HCT116 (cell line): Measurements from ENCODE around the gene COX4I2. TPM values are rescaled to one million over a fixed set of nuclear protein-coding genes. Genes with fewer than 3 reads are reported as not detected.

ENCODE experiments used
- ATAC-seq: fragments of 200-7000 bp; cut with Tn5 transposase; 2 replicates; pipeline ENCODE4 v1.9.1; 2020; ENCODE audit warnings: mild to moderate bottlenecking, moderate library complexity
- BruUV-seq: library from RNA; stranded (reverse); fragments of 400-500 nt; replicated peaks from 2 replicates; lab custom pipeline; 2021; lab: Mats Ljungman, UMichigan
- CTCF ChIA-PET: fragments of 300-600 bp; sonication (Branson Sonifier 250); formaldehyde crosslinking; loops from one replicate; lab custom pipeline; 2021; ENCODE audit warnings: antibody characterized with exemption; lab: Charles Lee
- POLR2A ChIA-PET: fragments of 300-600, 350-600 bp; sonication (Branson Sonifier 250); formaldehyde crosslinking; loops from one replicate; lab custom pipeline; 2021; ENCODE audit warnings: antibody characterized with exemption; lab: Charles Lee
- RAD21 ChIA-PET, 2 experiments: fragments of 300-600 bp; sonication (Branson Sonifier 250); formaldehyde crosslinking; loops; one replicate each; lab custom pipeline; 2023; ENCODE audit warnings: low total read pairs in 2 of 2; ENCODE audit not compliant: uncharacterized antibody in 2 of 2, unreplicated experiment in 2 of 2, low non-redundant PET in 1 of 2; lab: Charles Lee
- DNase-seq: peaks from one replicate; pipeline ENCODE4 v3.0.0-alpha.2; 2010; ENCODE audit warnings: low read depth, low spot score
- H2AFZ ChIP-seq: fragments of 200-600 bp; shearing (Covaris generic), sonication (generic); 2 replicates; pipeline ENCODE4 v1.6.1; 2017; ENCODE audit warnings: low read depth, mixed run types, mixed read lengths, antibody characterized with exemption, low read length; ENCODE audit not compliant: poor library complexity, severe bottlenecking
- H3K27ac ChIP-seq: 2 replicates; pipeline ENCODE4 v1.5.1; 2012; ENCODE audit warnings: low read depth, low read length
- H3K27me3 ChIP-seq: fragments of 200-600 bp; sonication (generic); 2 replicates; pipeline ENCODE4 v1.6.1; 2016; ENCODE audit warnings: mixed run types, low read length, mixed read lengths; ENCODE audit not compliant: insufficient read depth
- H3K36me3 ChIP-seq, 2 experiments: fragments of 200-500 bp in 1 of 2; fragments of 200-600 bp in 1 of 2; sonication (Bioruptor generic) in 1 of 2; sonication (generic) in 1 of 2; 2 replicates each; pipeline versions ENCODE4 v1.5.1 to v1.6.1; 2014 to 2016; ENCODE audit warnings: low read length in 2 of 2, inconsistent platforms in 1 of 2, mixed read lengths in 1 of 2, mixed run types in 1 of 2; ENCODE audit not compliant: insufficient read depth in 2 of 2, control insufficient read depth in 1 of 2
- H3K4me1 ChIP-seq, 2 experiments: fragments of 200-600 bp in 1 of 2; sonication (generic) in 1 of 2; 2 replicates each; pipeline versions ENCODE4 v1.5.1 to v1.6.1; 2012 to 2017; ENCODE audit warnings: low read length in 2 of 2, inconsistent platforms in 1 of 2, mild to moderate bottlenecking in 1 of 2, mixed read lengths in 1 of 2, mixed run types in 1 of 2, moderate library complexity in 1 of 2; ENCODE audit not compliant: insufficient read depth in 2 of 2, control insufficient read depth in 1 of 2
- H3K4me2 ChIP-seq: fragments of 200-600 bp; sonication (generic); 2 replicates; pipeline ENCODE4 v1.6.1; 2017; ENCODE audit warnings: mixed run types, low read length, mixed read lengths
- H3K4me3 ChIP-seq, 2 experiments: fragments of 200-600 bp in 1 of 2; sonication (generic) in 1 of 2; replicated peaks in 1 of 2; 2 replicates each; pipeline ENCODE4 v1.5.1; 2011 to 2016; ENCODE audit warnings: low read length in 2 of 2, control low read depth in 1 of 2, low read depth in 1 of 2, mild to moderate bottlenecking in 1 of 2, mixed read lengths in 1 of 2, mixed run types in 1 of 2
- H3K79me2 ChIP-seq: fragments of 200-600 bp; sonication (generic); 2 replicates; pipeline ENCODE4 v1.6.1; 2017; ENCODE audit warnings: mild to moderate bottlenecking, mixed run types, low read length, moderate library complexity, mixed read lengths; ENCODE audit not compliant: insufficient read depth
- H3K9ac ChIP-seq: fragments of 200-600 bp; sonication (generic); 2 replicates; pipeline ENCODE4 v1.6.1; 2016; ENCODE audit warnings: low read length, mixed read lengths
- H3K9me2 ChIP-seq: fragments of 200-600 bp; sonication (generic), shearing (Covaris generic); 2 replicates; pipeline ENCODE4 v1.6.1; 2017; ENCODE audit warnings: mixed run types, mild to moderate bottlenecking, moderate library complexity; ENCODE audit not compliant: insufficient read depth
- H3K9me3 ChIP-seq, 2 experiments: fragments of 200-500 bp in 1 of 2; fragments of 200-600 bp in 1 of 2; sonication (Bioruptor generic) in 1 of 2; sonication (generic) in 1 of 2; 2 replicates each; pipeline ENCODE4 v1.6.1; 2014 to 2017; ENCODE audit warnings: low read length in 2 of 2, mixed read lengths in 2 of 2, inconsistent platforms in 1 of 2, low read depth in 1 of 2, mild to moderate bottlenecking in 1 of 2, mixed run types in 1 of 2, moderate library complexity in 1 of 2; ENCODE audit not compliant: control insufficient read depth in 1 of 2, insufficient read depth in 1 of 2
- H4K20me1 ChIP-seq: fragments of 200-600 bp; sonication (generic), shearing (Covaris generic); 2 replicates; pipeline ENCODE4 v1.6.1; 2017; ENCODE audit warnings: mixed run types, mild to moderate bottlenecking, moderate library complexity; ENCODE audit not compliant: insufficient read depth
- CBX3 ChIP-seq: IDR thresholded peaks from 2 replicates; pipeline ENCODE4 v1.6.1; 2012; ENCODE audit warnings: low read depth
- CEBPB ChIP-seq: IDR thresholded peaks from 2 replicates; pipeline ENCODE4 v1.6.1; 2012; ENCODE audit warnings: low read depth
- EGR1 ChIP-seq: IDR thresholded peaks from 2 replicates; pipeline ENCODE4 v1.6.1; 2012; ENCODE audit warnings: low read depth
- ELF1 ChIP-seq: IDR thresholded peaks from 2 replicates; pipeline ENCODE4 v1.6.1; 2012; ENCODE audit warnings: low read depth, borderline replicate concordance
- EZH2 ChIP-seq: fragments of 200-600 bp; sonication (generic); IDR thresholded peaks from 2 replicates; pipeline ENCODE4 v1.6.1; 2017; ENCODE audit warnings: antibody characterized with exemption, mixed run types
- EZH2phosphoT487 ChIP-seq: fragments of 200-600 bp; IDR thresholded peaks from 2 replicates; pipeline ENCODE4 v1.6.1; 2018; ENCODE audit warnings: antibody characterized with exemption, borderline replicate concordance
- FOSL1 ChIP-seq: IDR thresholded peaks from 2 replicates; pipeline ENCODE4 v1.6.1; 2012; ENCODE audit warnings: low read depth
- JUND ChIP-seq: IDR thresholded peaks from 2 replicates; pipeline ENCODE4 v1.6.1; 2012
- RAD21 ChIP-seq: IDR thresholded peaks from 2 replicates; pipeline ENCODE4 v1.6.1; 2012; ENCODE audit warnings: low read depth, mild to moderate bottlenecking
- SIN3A ChIP-seq: IDR thresholded peaks from 2 replicates; pipeline ENCODE4 v1.6.1; 2012; ENCODE audit warnings: low read depth
- TCF7L2 ChIP-seq: IDR thresholded peaks from 2 replicates; pipeline ENCODE4 v1.7.0; 2011; ENCODE audit warnings: borderline replicate concordance, inconsistent platforms; ENCODE audit not compliant: insufficient read depth, insufficient read length; ENCODE audit errors: extremely low read depth
- YY1 ChIP-seq: IDR thresholded peaks from 2 replicates; pipeline ENCODE4 v1.6.1; 2011; ENCODE audit warnings: low read length, low read depth, moderate library complexity, mild to moderate bottlenecking; ENCODE audit not compliant: insufficient replicate concordance; ENCODE audit errors: extremely low read depth
- ZBTB33 ChIP-seq: IDR thresholded peaks from 2 replicates; pipeline ENCODE4 v1.6.1; 2011; ENCODE audit warnings: mild to moderate bottlenecking, low read length, moderate library complexity; ENCODE audit not compliant: insufficient replicate concordance; ENCODE audit errors: extremely low read depth
- ZFX ChIP-seq: fragments of 450-650 bp; IDR thresholded peaks from 2 replicates; pipeline ENCODE4 v1.6.1; 2017
- ZNF274 ChIP-seq: fragments of 200-500 bp; sonication (Bioruptor generic); IDR thresholded peaks from 2 replicates; pipeline ENCODE4 v1.6.1; 2014; ENCODE audit warnings: mild to moderate bottlenecking, low read depth, low read length, inconsistent platforms
- intact Hi-C: fragments of 100-400 bp; cut with micrococcal nuclease; formaldehyde crosslinking; loops from 2 replicates; pipeline ENCODE4 v1.10.0; 2022
- total RNA-seq: library from RNA; stranded (reverse); gene quantifications from one replicate; pipeline ENCODE4 v1.2.1, GENCODE V29; 2021; ENCODE audit not compliant: unreplicated experiment
- TF ChIP-seq, protein P1 (sequence below), 3 experiments: fragments of 200-600 bp in 1 of 3; sonication (generic) in 1 of 3; IDR thresholded peaks in 2 of 3; conservative IDR thresholded peaks in 1 of 3; 2 replicates each; pipeline ENCODE4 v1.5.1; 2012 to 2017; ENCODE audit warnings: low read depth in 2 of 3, low read length in 2 of 3, antibody characterized with exemption in 1 of 3, borderline replicate concordance in 1 of 3, control low read depth in 1 of 3, mild to moderate bottlenecking in 1 of 3, mixed read lengths in 1 of 3, mixed run types in 1 of 3, moderate library complexity in 1 of 3; ENCODE audit not compliant: insufficient read depth in 1 of 3
- TF ChIP-seq, protein P2 (sequence below): IDR thresholded peaks from 2 replicates; pipeline ENCODE4 v1.6.1; 2012

COX4I2 gene
- total RNA-seq, 1 experiment from 2014 or later: not detected

- TF ChIP-seq ZBTB33: no peak
- no peak for TF ChIP-seq EZH2
- TF ChIP-seq ELF1: no peak
- TF ChIP-seq CBX3: no peak
- no peak for TF ChIP-seq CEBPB
- no peak for TF ChIP-seq ZNF274
- TF ChIP-seq JUND: no peak
- no peak for TF ChIP-seq YY1
- TF ChIP-seq, all 23 proteins: peak for 0
Measured at GRCh38 chr20:31607640-31608250, 30.0 kb upstream of the COX4I2 start (continued).

DNA sequence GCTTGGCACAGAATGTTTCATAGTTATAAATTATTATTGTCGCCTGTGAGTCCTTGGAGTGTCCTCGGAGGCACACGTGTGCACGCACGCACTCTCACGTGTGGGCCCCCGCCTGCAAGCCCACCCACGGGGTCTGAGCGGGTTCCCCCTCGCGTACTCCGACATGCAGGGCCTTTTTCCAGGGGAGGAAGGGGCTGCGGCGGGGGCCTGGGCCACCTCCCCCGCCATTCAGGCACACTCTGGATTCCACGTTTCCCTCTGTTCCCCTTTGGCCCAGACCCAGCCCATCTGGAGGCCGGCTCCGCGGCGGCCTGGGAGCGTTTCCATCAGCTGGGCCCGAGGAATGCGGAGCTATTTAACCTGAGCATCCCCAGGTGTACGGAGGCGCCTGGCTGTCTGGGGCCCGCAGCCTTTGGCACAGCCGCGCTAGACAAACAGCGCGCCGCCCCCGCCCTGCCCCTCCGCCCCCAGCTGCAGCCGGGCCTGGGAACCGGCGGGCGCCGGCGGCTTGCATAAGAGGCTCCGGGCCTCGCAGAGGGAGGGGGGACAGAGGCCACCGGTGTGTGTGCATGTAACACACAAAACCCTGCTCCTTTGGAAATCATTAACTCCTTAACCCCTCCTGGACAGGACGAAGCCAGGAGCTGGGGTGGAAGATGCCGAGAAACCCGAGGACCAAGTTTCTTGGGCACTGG is 29.3 kb upstream of the COX4I2 start:
- Histone ChIP-seq H3K9me3 (no peaks in the 10 kb centered on the region), H3K79me2 (peaks cover 27% of the 10 kb centered on the region), H3K4me1 (peaks cover 58 to 95% of the 10 kb centered on the region in 2 experiments), H3K4me3 (peak overlapping the region; percentile 13 to 96; a peak in 2 of 4 replicates), H2AFZ (no peak overlapping the region), H3K4me2 (peak overlapping the region; percentile 75), H4K20me1 (no peaks in the 10 kb centered on the region; the same call in 1 of the 2 replicates), H3K9ac (peak overlapping the region; percentile 99), H3K36me3 (peaks cover 0 to 13% of the 10 kb centered on the region in 2 experiments; a peak in 2 of 4 replicates), H3K27me3 (no peaks in the 10 kb centered on the region), H3K9me2 (no peaks in the 10 kb centered on the region), H3K27ac (peak overlapping the region; percentile 98)
- ChIA-PET CTCF (interaction anchor here (1.3 to 8.2 kb wide), 4 partner anchors 38 to 116 kb away, joined by 4 to 589 read pairs (median 132); no protein-coding TSS in a partner anchor), POLR2A (interaction anchor here (0.6 to 20.0 kb wide), 12 partner anchors 12 to 116 kb away, joined by 3 to 1106 read pairs (median 4); a partner anchor contains a TSS), RAD21 (interaction anchor here (0.7 to 2.7 kb wide), 7 partner anchors 12 to 48 kb away, joined by 3 to 9 read pairs (median 3); no protein-coding TSS in a partner anchor)
- intact Hi-C loops: loop anchor here (1.0 kb wide), 1 partner anchor 35 kb away; no protein-coding TSS in a partner anchor
- ATAC-seq (peak; percentile 33), DNase-seq (peak; percentile 91)
- no TSS peak for BruUV-seq
- no peak for TF ChIP-seq YY1
- TF ChIP-seq EZH2phosphoT487: no peak
- no peak for TF ChIP-seq SIN3A
- TF ChIP-seq TCF7L2: peak; percentile 100
- TF ChIP-seq FOSL1: no peak
- no peak for TF ChIP-seq ZNF274
- TF ChIP-seq ZFX: no peak; the same call in 1 of the 2 replicates
- TF ChIP-seq EGR1: no peak
- TF ChIP-seq, protein P1, sequence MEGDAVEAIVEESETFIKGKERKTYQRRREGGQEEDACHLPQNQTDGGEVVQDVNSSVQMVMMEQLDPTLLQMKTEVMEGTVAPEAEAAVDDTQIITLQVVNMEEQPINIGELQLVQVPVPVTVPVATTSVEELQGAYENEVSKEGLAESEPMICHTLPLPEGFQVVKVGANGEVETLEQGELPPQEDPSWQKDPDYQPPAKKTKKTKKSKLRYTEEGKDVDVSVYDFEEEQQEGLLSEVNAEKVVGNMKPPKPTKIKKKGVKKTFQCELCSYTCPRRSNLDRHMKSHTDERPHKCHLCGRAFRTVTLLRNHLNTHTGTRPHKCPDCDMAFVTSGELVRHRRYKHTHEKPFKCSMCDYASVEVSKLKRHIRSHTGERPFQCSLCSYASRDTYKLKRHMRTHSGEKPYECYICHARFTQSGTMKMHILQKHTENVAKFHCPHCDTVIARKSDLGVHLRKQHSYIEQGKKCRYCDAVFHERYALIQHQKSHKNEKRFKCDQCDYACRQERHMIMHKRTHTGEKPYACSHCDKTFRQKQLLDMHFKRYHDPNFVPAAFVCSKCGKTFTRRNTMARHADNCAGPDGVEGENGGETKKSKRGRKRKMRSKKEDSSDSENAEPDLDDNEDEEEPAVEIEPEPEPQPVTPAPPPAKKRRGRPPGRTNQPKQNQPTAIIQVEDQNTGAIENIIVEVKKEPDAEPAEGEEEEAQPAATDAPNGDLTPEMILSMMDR (IDR thresholded peaks at IDR 0.05 in 2 of 3, conservative IDR thresholded peaks at IDR 0.05 in 1 of 3; ENCODE audit: borderline replicate concordance in 1 of 3, insufficient read depth in 1 of 3, low read depth in 2 of 3, low read length in 2 of 3): no peak
- TF ChIP-seq ELF1: no peak
- TF ChIP-seq RAD21: no peak
- TF ChIP-seq, protein P2, sequence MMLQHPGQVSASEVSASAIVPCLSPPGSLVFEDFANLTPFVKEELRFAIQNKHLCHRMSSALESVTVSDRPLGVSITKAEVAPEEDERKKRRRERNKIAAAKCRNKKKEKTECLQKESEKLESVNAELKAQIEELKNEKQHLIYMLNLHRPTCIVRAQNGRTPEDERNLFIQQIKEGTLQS: no peak
- TF ChIP-seq CBX3: no peak
